HepG2 (cell line): ENCODE data around the gene MIDN. TPM values are rescaled to one million over a fixed set of nuclear protein-coding genes. Genes with fewer than 3 reads are reported as not detected.

Experiments used
- ATAC-seq: fragments of 200-7000 bp; cut with Tn5 transposase; 3 replicates; pipeline ENCODE4 v1.9.1; 2020; ENCODE audit warnings: mild to moderate bottlenecking, moderate library complexity
- BruUV-seq: library from RNA; stranded (reverse); fragments of 400-500 nt; replicated peaks from 2 replicates; lab custom pipeline; 2021; lab: Mats Ljungman, UMichigan
- CTCF ChIA-PET: fragments of 300-600 bp; formaldehyde crosslinking; extraction: SDS; loops from one replicate; lab custom pipeline; 2021; ENCODE audit warnings: low total read pairs, inconsistent platforms, low intra/inter-chr PET ratio; lab: Yijun Ruan, JAX
- POLR2A ChIA-PET: fragments of 350-600 bp; sonication (Branson Sonifier 250); formaldehyde crosslinking; loops from one replicate; lab custom pipeline; 2020; ENCODE audit warnings: antibody characterized with exemption, inconsistent platforms; lab: Yijun Ruan, JAX
- DNase-seq: peaks from one replicate; pipeline ENCODE4 v3.0.0-alpha.2; 2015; ENCODE audit warnings: low spot score
- FAIRE-seq: peaks from 3 replicates; lab custom pipeline; 2011; peaks lifted over from hg19 to GRCh38; lab: Jason Lieb, UNC
- H2AFZ ChIP-seq: one replicate; pipeline ENCODE4 v1.6.1; 2011; ENCODE audit warnings: low read length, inconsistent platforms
- H3K27ac ChIP-seq: fragments of 300-600 bp; 3 replicates; pipeline ENCODE4 v1.8.0; 2011; ENCODE audit warnings: mixed run types, mild to moderate bottlenecking, mixed read lengths, low read length, inconsistent platforms; ENCODE audit not compliant: insufficient read depth; ENCODE audit errors: extremely low read length
- H3K27me3 ChIP-seq, 2 experiments: fragments of 200-600 bp in 1 of 2; 2 replicates in 1 of 2; 3 replicates in 1 of 2; pipeline versions ENCODE4 v1.6.0 to v1.8.0; 2011; ENCODE audit warnings: low read length in 2 of 2, mild to moderate bottlenecking in 2 of 2, moderate library complexity in 2 of 2, inconsistent platforms in 1 of 2; ENCODE audit not compliant: insufficient read depth in 2 of 2, control insufficient read depth in 1 of 2
- H3K36me3 ChIP-seq, 2 experiments: fragments of 200-600 bp in 1 of 2; replicated peaks in 1 of 2; 2 replicates in 1 of 2; 3 replicates in 1 of 2; pipeline versions ENCODE4 v1.5.1 to v1.8.0; 2011; ENCODE audit warnings: low read length in 2 of 2, inconsistent platforms in 1 of 2; ENCODE audit not compliant: insufficient read depth in 2 of 2, control insufficient read depth in 1 of 2
- H3K4me1 ChIP-seq: 2 replicates; pipeline ENCODE4 v1.5.1; 2012; ENCODE audit warnings: low read length, inconsistent platforms; ENCODE audit not compliant: insufficient read depth
- H3K4me2 ChIP-seq: 2 replicates; pipeline ENCODE4 v1.6.0; 2011; ENCODE audit warnings: low read depth, low read length, inconsistent platforms
- H3K4me3 ChIP-seq, 3 experiments: fragments of 200-600 bp in 1 of 3; sonication (generic), shearing (Covaris generic) in 1 of 3; replicated peaks in 1 of 3; 2 replicates each; pipeline ENCODE4 v1.5.1; 2011 to 2016; ENCODE audit warnings: low read length in 3 of 3, inconsistent platforms in 2 of 3, low read depth in 2 of 3, mild to moderate bottlenecking in 2 of 3, control low read depth in 1 of 3, mixed read lengths in 1 of 3; ENCODE audit not compliant: insufficient read depth in 1 of 3
- H3K79me2 ChIP-seq: one replicate; pipeline ENCODE4 v1.6.1; 2011; ENCODE audit warnings: low read length, inconsistent platforms; ENCODE audit not compliant: insufficient read depth
- H3K9ac ChIP-seq: 2 replicates; pipeline ENCODE4 v1.6.0; 2011; ENCODE audit warnings: mild to moderate bottlenecking, low read depth, low read length, inconsistent platforms; ENCODE audit not compliant: insufficient read depth
- H3K9me3 ChIP-seq: 2 replicates; pipeline ENCODE4 v1.5.1; 2012; ENCODE audit warnings: mild to moderate bottlenecking, low read length
- H4K20me1 ChIP-seq: 2 replicates; pipeline ENCODE4 v1.6.0; 2011; ENCODE audit warnings: inconsistent platforms, mild to moderate bottlenecking, low read length, moderate library complexity; ENCODE audit not compliant: insufficient read depth
- BRD4 ChIP-seq: sonication (generic); formaldehyde crosslinking; IDR thresholded peaks from 2 replicates; pipeline ENCODE4 v1.4.0; 2020; ENCODE audit warnings: missing genetic modification reagents
- HBP1 ChIP-seq: IDR thresholded peaks from 2 replicates; pipeline ENCODE4 v1.6.1; 2016; ENCODE audit warnings: low read depth, control low read depth
- HINFP ChIP-seq: sonication (generic); formaldehyde crosslinking; IDR thresholded peaks from 2 replicates; pipeline ENCODE4 v1.4.0; 2020; ENCODE audit warnings: low read depth, mild to moderate bottlenecking, missing genetic modification reagents
- HMGXB4 ChIP-seq, 2 experiments: sonication (generic) in 1 of 2; formaldehyde crosslinking in 1 of 2; IDR thresholded peaks; 2 replicates each; pipeline versions ENCODE4 v1.4.0 to v1.6.1; 2018 to 2020; ENCODE audit warnings: missing genetic modification reagents in 2 of 2, borderline replicate concordance in 1 of 2, low read depth in 1 of 2, mild to moderate bottlenecking in 1 of 2, missing biosample characterization in 1 of 2
- HNRNPL ChIP-seq: fragments of 200-400 bp; formaldehyde crosslinking; IDR thresholded peaks from 2 replicates; pipeline ENCODE4 v1.6.1; 2017; ENCODE audit warnings: mild to moderate bottlenecking, low read depth, low read length
- MAFG ChIP-seq: sonication (generic); formaldehyde crosslinking; IDR thresholded peaks from 2 replicates; pipeline ENCODE4 v1.5.1; 2020; ENCODE audit warnings: mild to moderate bottlenecking, missing genetic modification reagents
- NONO ChIP-seq, 2 experiments: fragments of 450-650 bp in 1 of 2; sonication (generic) in 1 of 2; formaldehyde crosslinking in 1 of 2; IDR thresholded peaks in 1 of 2; conservative IDR thresholded peaks in 1 of 2; 2 replicates each; pipeline versions ENCODE4 v1.6.1 to v1.8.0; 2017 to 2022; ENCODE audit warnings: mild to moderate bottlenecking in 1 of 2, missing genetic modification reagents in 1 of 2, moderate library complexity in 1 of 2
- NPAS2 ChIP-seq: sonication (generic); formaldehyde crosslinking; IDR thresholded peaks from 2 replicates; pipeline ENCODE4 v1.8.0; 2022; ENCODE audit warnings: mild to moderate bottlenecking, missing genetic modification reagents, borderline replicate concordance
- PHF8 ChIP-seq: sonication (generic); formaldehyde crosslinking; IDR thresholded peaks from 2 replicates; pipeline ENCODE4 v1.5.0; 2020; ENCODE audit warnings: missing genetic modification reagents
- TCF7L2 ChIP-seq: IDR thresholded peaks from 2 replicates; pipeline ENCODE4 v1.6.1; 2011; ENCODE audit warnings: mild to moderate bottlenecking, low read depth, low read length, moderate library complexity
- ZBTB7B ChIP-seq: sonication (generic); formaldehyde crosslinking; IDR thresholded peaks from 2 replicates; pipeline ENCODE4 v1.4.0; 2020; ENCODE audit warnings: missing genetic modification reagents
- ZNF160 ChIP-seq: sonication (generic); formaldehyde crosslinking; IDR thresholded peaks from 2 replicates; pipeline ENCODE4 v1.8.0; 2022; ENCODE audit warnings: mild to moderate bottlenecking, inconsistent platforms, missing genetic modification reagents
- ZNF207 ChIP-seq: fragments of 450-650 bp; IDR thresholded peaks from 2 replicates; pipeline ENCODE4 v1.6.1; 2016; ENCODE audit warnings: antibody characterized with exemption, borderline replicate concordance
- ZNF552 ChIP-seq: sonication (generic); formaldehyde crosslinking; IDR thresholded peaks from 2 replicates; pipeline ENCODE4 v1.9.0; 2022; ENCODE audit warnings: missing genetic modification reagents, mild to moderate bottlenecking, borderline replicate concordance
- ZNF75D ChIP-seq: sonication (generic); formaldehyde crosslinking; IDR thresholded peaks from 2 replicates; pipeline ENCODE4 v1.8.1; 2023; ENCODE audit warnings: missing genetic modification reagents, mild to moderate bottlenecking, borderline replicate concordance
- WGBS: methylation state at CpG from one replicate; pipeline ENCODE4 v1.1.6; 2017; ENCODE audit warnings: low lambda C conversion rate; 5-methylcytosine and 5-hydroxymethylcytosine counted together
- in situ Hi-C: cut with HindIII; loops from 2 replicates; pipeline ENCODE4 v1.10.0; 2017; ENCODE audit warnings: low pct_unique_long_range_greater_than_20kb; ENCODE audit not compliant: extremely low pct_ligation_motif_present
- intact Hi-C: fragments of 100-400 bp; cut with micrococcal nuclease; formaldehyde crosslinking; loops from one replicate; pipeline ENCODE4 v1.10.0; 2022; ENCODE audit not compliant: unreplicated experiment
- polyA plus RNA-seq, 8 experiments: library from polyadenylated mRNA; depleted of rRNA in 3 of 8; stranded (reverse) in 7 of 8; unstranded in 1 of 8; fragments of >200 nt; fragmentation: Illumina TruSeq in 4 of 8; extraction: Trizol in 4 of 8; gene quantifications; 2 replicates each; pipeline versions ENCODE4 v1.2.1 to v1.2.3, GENCODE V29; 2011 to 2016; ENCODE audit warnings: low read depth in 4 of 8, missing spikeins in 1 of 8, mixed read lengths in 1 of 8; ENCODE audit not compliant: insufficient read depth in 1 of 8
- total RNA-seq, 5 experiments: library from RNA; depleted of rRNA; stranded (reverse); fragments of >200 nt; fragmentation: Illumina TruSeq; extraction: Trizol; gene quantifications; 2 replicates each; pipeline ENCODE4 v1.2.3, GENCODE V29; 2016; ENCODE audit warnings: low read depth in 1 of 5

MIDN gene
- total and polyA plus RNA-seq, 2 of the 13 experiments (the other 11 are each of a cell fraction or from before 2014, with no cell fraction given): 8.4 to 18.0 TPM

GRCh38 chr19:1252821-1253513, 4.6 kb downstream of the MIDN start (continued):
- TF ChIP-seq NONO (IDR thresholded peaks at IDR 0.05) (no peak), NONO (CRISPR knock-in tag; conservative IDR thresholded peaks at IDR 0.05) (peak; percentile 25; the same call in 1 of the 2 replicates), TCF7L2 (no peak)

- FAIRE-seq: peak; percentile 77
- no peak for TF ChIP-seq ZNF552 (CRISPR knock-in tag)
- peak; percentile 26; the same call in 1 of the 2 replicates for TF ChIP-seq PHF8 (CRISPR knock-in tag)
- peak; percentile 29; the same call in 1 of the 2 replicates for TF ChIP-seq HINFP
- TF ChIP-seq ZNF75D (CRISPR knock-in tag): no peak
- no peak for TF ChIP-seq ZNF160 (CRISPR knock-in tag)
- no peak for TF ChIP-seq ZNF207
- peak; percentile 89 for TF ChIP-seq ZBTB7B (CRISPR knock-in tag)
- TF ChIP-seq NPAS2 (CRISPR knock-in tag): no peak
- TF ChIP-seq HBP1 (CRISPR knock-in tag): 0 out of 2 replicates have a peak, but pooled peaks have one; percentile 47
- no peak for TF ChIP-seq MAFG (CRISPR knock-in tag)
- peak; percentile 86; the same call in 1 of the 2 replicates for TF ChIP-seq HNRNPL
- TF ChIP-seq HMGXB4 (CRISPR knock-in tag; IDR thresholded peaks at IDR 0.05; ENCODE audit: borderline replicate concordance in 1 of 2, low read depth in 1 of 2): peak in 1 of 2 experiments; percentile 49; a peak in 1 of 4 replicates
- TF ChIP-seq BRD4 (CRISPR knock-in tag): no peak
Observed at GRCh38 chr19:1253514-1254080, 5.2 kb downstream of the MIDN start.

More at GRCh38 chr19:1253514-1254080, 5.2 kb downstream of the MIDN start:
- no peaks in the 10 kb centered on the region for H3K9me3 ChIP-seq
- peak overlapping the region; percentile 86 to 90 (median 88); a peak in 3 of 6 replicates for H3K4me3 ChIP-seq
- no peak overlapping the region for H2AFZ ChIP-seq
- intact Hi-C loops: no loop called here
- DNase-seq: peak; percentile 85
- peaks cover 20 to 48% of the 10 kb centered on the region in 2 experiments for H3K36me3 ChIP-seq
- H4K20me1 ChIP-seq: peaks cover 60% of the 10 kb centered on the region; the same call in 1 of the 2 replicates
- ChIA-PET CTCF (no interaction called here), POLR2A (interaction anchor here (0.9 to 13.7 kb wide), 10 partner anchors 9 to 155 kb away, joined by 3 to 668 read pairs (median 6); partner anchors contain the start of genes ATP5F1D, CIRBP, EFNA2 and FAM174C)
- peak overlapping the region; percentile 92 for H3K9ac ChIP-seq
- peak overlapping the region; percentile 87 for H3K4me2 ChIP-seq
- no TSS peak for BruUV-seq
- H3K4me1 ChIP-seq: peaks cover 53% of the 10 kb centered on the region
- 40% methylated on average over 15 of the region's 23 CpGs for WGBS
- H3K27ac ChIP-seq: peak overlapping the region; percentile 94
- no peaks in the 10 kb centered on the region; a peak in 1 of 5 replicates for H3K27me3 ChIP-seq
- peak; percentile 34 for ATAC-seq
- in situ Hi-C loops: no loop called here
- peaks cover 35% of the 10 kb centered on the region for H3K79me2 ChIP-seq
